ENCODE results near the gene IER5.

IER5 gene

GRCh38 chr1:181099152-181100014 lies 10.9 kb downstream of the IER5 start:
- peak overlapping the region; percentile 2; the same call in 1 of the 2 replicates for H3K4me3 ChIP-seq (ENCODE audit: low read length)
- H3K4me1 ChIP-seq (ENCODE audit: insufficient read depth, low read length), result peaks cover 86% of the 10 kb centered on the region
- no peak overlapping the region for H3K27ac ChIP-seq (ENCODE audit: low read depth, low read length)
- peaks cover 68% of the 10 kb centered on the region for H3K27me3 ChIP-seq (ENCODE audit: insufficient read depth, low read length)
- WGBS, result 35% methylated on average over 7 of the region's 11 CpGs
- H3K9me3 ChIP-seq (ENCODE audit: insufficient read depth, low read depth, low read length), result no peaks in the 10 kb centered on the region
- no peak overlapping the region for H3K9ac ChIP-seq (ENCODE audit: low read depth, low read length)
- no peaks in the 10 kb centered on the region for H3K36me3 ChIP-seq (ENCODE audit: insufficient read depth, low read length)

GRCh38 chr1:181100015-181100905 lies 11.8 kb downstream of the IER5 start:
- Histone ChIP-seq H3K4me1 (ENCODE audit: insufficient read depth, low read length) (peaks cover 80% of the 10 kb centered on the region), H3K9ac (ENCODE audit: low read depth, low read length) (no peak overlapping the region), H3K9me3 (ENCODE audit: insufficient read depth, low read depth, low read length) (no peaks in the 10 kb centered on the region), H3K27ac (ENCODE audit: low read depth, low read length) (no peak overlapping the region), H3K36me3 (ENCODE audit: insufficient read depth, low read length) (no peaks in the 10 kb centered on the region), H3K4me3 (ENCODE audit: low read length) (peak overlapping the region; percentile 2; the same call in 1 of the 2 replicates), H3K27me3 (ENCODE audit: insufficient read depth, low read length) (peaks cover 72% of the 10 kb centered on the region)
- WGBS, result 6% methylated on average over 10 of the region's 10 CpGs

DNA sequence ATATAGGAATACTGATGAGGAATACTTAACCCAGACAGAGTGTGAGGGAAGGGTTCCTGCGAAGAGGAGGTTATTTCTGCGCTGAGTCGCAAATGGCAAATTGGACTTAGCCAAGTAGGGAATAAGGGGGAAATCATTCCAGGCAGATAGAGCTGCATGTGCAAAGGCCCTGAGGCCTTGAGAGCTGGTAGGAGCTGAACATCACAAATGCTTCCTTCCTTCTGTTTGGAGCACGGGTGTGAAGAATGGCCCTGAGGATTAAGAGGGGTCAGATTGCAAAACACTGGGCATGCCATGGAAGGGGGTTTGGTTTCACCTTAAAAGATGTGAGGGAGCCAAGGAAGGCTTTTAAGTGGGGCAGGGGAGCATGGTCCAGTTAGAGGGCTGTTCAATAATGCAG lies 12.4 kb downstream of the IER5 start:
- Histone ChIP-seq H3K9ac (ENCODE audit: low read depth, low read length) (no peak overlapping the region), H3K27ac (ENCODE audit: low read depth, low read length) (peak overlapping the region; percentile 82; the same call in 1 of the 2 replicates), H3K9me3 (ENCODE audit: insufficient read depth, low read depth, low read length) (no peaks in the 10 kb centered on the region), H3K36me3 (ENCODE audit: insufficient read depth, low read length) (no peaks in the 10 kb centered on the region), H3K27me3 (ENCODE audit: insufficient read depth, low read length) (peaks cover 74% of the 10 kb centered on the region), H3K4me3 (ENCODE audit: low read length) (peak overlapping the region; percentile 44; the same call in 1 of the 2 replicates), H3K4me1 (ENCODE audit: insufficient read depth, low read length) (peaks cover 75% of the 10 kb centered on the region)
- WGBS, result 68% methylated on average over 4 of the region's 4 CpGs

GRCh38 chr1:181101581-181102226 lies 13.2 kb downstream of the IER5 start:
- H3K9ac ChIP-seq (ENCODE audit: low read depth, low read length), result peak overlapping the region; percentile 19
- H3K9me3 ChIP-seq (ENCODE audit: insufficient read depth, low read depth, low read length), result no peaks in the 10 kb centered on the region
- H3K27ac ChIP-seq (ENCODE audit: low read depth, low read length), result peak overlapping the region; percentile 82; the same call in 1 of the 2 replicates
- H3K4me1 ChIP-seq (ENCODE audit: insufficient read depth, low read length), result peaks cover 71% of the 10 kb centered on the region
- 0% methylated on average over 7 of the region's 9 CpGs for WGBS
- peaks cover 77% of the 10 kb centered on the region for H3K27me3 ChIP-seq (ENCODE audit: insufficient read depth, low read length)
- peak overlapping the region; percentile 44 for H3K4me3 ChIP-seq (ENCODE audit: low read length)
- H3K36me3 ChIP-seq (ENCODE audit: insufficient read depth, low read length), result no peaks in the 10 kb centered on the region

- no peaks in the 10 kb centered on the region for H3K9me3 ChIP-seq (ENCODE audit: insufficient read depth, low read depth, low read length)
- peaks cover 77% of the 10 kb centered on the region for H3K27me3 ChIP-seq (ENCODE audit: insufficient read depth, low read length)
- H3K27ac ChIP-seq (ENCODE audit: low read depth, low read length), result no peak overlapping the region
- peaks cover 62% of the 10 kb centered on the region for H3K4me1 ChIP-seq (ENCODE audit: insufficient read depth, low read length)
- H3K9ac ChIP-seq (ENCODE audit: low read depth, low read length), result no peak overlapping the region
- H3K4me3 ChIP-seq (ENCODE audit: low read length), result no peak overlapping the region
- H3K36me3 ChIP-seq (ENCODE audit: insufficient read depth, low read length), result no peaks in the 10 kb centered on the region
Measured at GRCh38 chr1:181102841-181103240, 14.3 kb downstream of the IER5 start.

GRCh38 chr1:181103399-181103798 lies 14.9 kb downstream of the IER5 start:
- peaks cover 77% of the 10 kb centered on the region for H3K27me3 ChIP-seq (ENCODE audit: insufficient read depth, low read length)
- H3K27ac ChIP-seq (ENCODE audit: low read depth, low read length), result no peak overlapping the region
- WGBS, result 94% methylated on average over 7 of the region's 7 CpGs
- no peak overlapping the region for H3K9ac ChIP-seq (ENCODE audit: low read depth, low read length)
- H3K36me3 ChIP-seq (ENCODE audit: insufficient read depth, low read length), result no peaks in the 10 kb centered on the region
- H3K4me1 ChIP-seq (ENCODE audit: insufficient read depth, low read length), result peaks cover 59% of the 10 kb centered on the region
- H3K9me3 ChIP-seq (ENCODE audit: insufficient read depth, low read depth, low read length), result no peaks in the 10 kb centered on the region
- no peak overlapping the region for H3K4me3 ChIP-seq (ENCODE audit: low read length)

- 18% methylated on average over 16 of the region's 17 CpGs for WGBS
- Histone ChIP-seq H3K4me1 (ENCODE audit: insufficient read depth, low read length) (peaks cover 60% of the 10 kb centered on the region), H3K27ac (ENCODE audit: low read depth, low read length) (peak overlapping the region; percentile 84; the same call in 1 of the 2 replicates)
Measured at GRCh38 chr1:181104042-181104789, 15.7 kb downstream of the IER5 start.

GRCh38 chr1:181104790-181105133 lies 16.3 kb downstream of the IER5 start:
- Histone ChIP-seq H3K27ac (ENCODE audit: low read depth, low read length) (peak overlapping the region; percentile 84; the same call in 1 of the 2 replicates), H3K27me3 (ENCODE audit: insufficient read depth, low read length) (peaks cover 74% of the 10 kb centered on the region), H3K4me3 (ENCODE audit: low read length) (peak overlapping the region; percentile 64), H3K9me3 (ENCODE audit: insufficient read depth, low read depth, low read length) (no peaks in the 10 kb centered on the region), H3K9ac (ENCODE audit: low read depth, low read length) (peak overlapping the region; percentile 70), H3K4me1 (ENCODE audit: insufficient read depth, low read length) (peaks cover 60% of the 10 kb centered on the region), H3K36me3 (ENCODE audit: insufficient read depth, low read length) (no peaks in the 10 kb centered on the region)
- under 1% methylated on average over 28 of the region's 28 CpGs for WGBS

More at GRCh38 chr1:181104042-181104789, 15.7 kb downstream of the IER5 start:
- Histone ChIP-seq H3K9me3 (ENCODE audit: insufficient read depth, low read depth, low read length) (no peaks in the 10 kb centered on the region), H3K27me3 (ENCODE audit: insufficient read depth, low read length) (peaks cover 77% of the 10 kb centered on the region), H3K4me3 (ENCODE audit: low read length) (peak overlapping the region; percentile 64), H3K36me3 (ENCODE audit: insufficient read depth, low read length) (no peaks in the 10 kb centered on the region), H3K9ac (ENCODE audit: low read depth, low read length) (peak overlapping the region; percentile 70)

GRCh38 chr1:181105134-181106021 lies 16.9 kb downstream of the IER5 start:
- H3K9ac ChIP-seq (ENCODE audit: low read depth, low read length), result peak overlapping the region; percentile 70
- peak overlapping the region; percentile 64 for H3K4me3 ChIP-seq (ENCODE audit: low read length)
- H3K9me3 ChIP-seq (ENCODE audit: insufficient read depth, low read depth, low read length), result no peaks in the 10 kb centered on the region
- H3K4me1 ChIP-seq (ENCODE audit: insufficient read depth, low read length), result peaks cover 55% of the 10 kb centered on the region
- no peaks in the 10 kb centered on the region for H3K36me3 ChIP-seq (ENCODE audit: insufficient read depth, low read length)
- H3K27ac ChIP-seq (ENCODE audit: low read depth, low read length), result peak overlapping the region; percentile 84; the same call in 1 of the 2 replicates
- H3K27me3 ChIP-seq (ENCODE audit: insufficient read depth, low read length), result peaks cover 70% of the 10 kb centered on the region
- under 1% methylated on average over 104 of the region's 104 CpGs for WGBS

GRCh38 chr1:181106022-181106312 lies 17.5 kb downstream of the IER5 start:
- H3K27ac ChIP-seq (ENCODE audit: low read depth, low read length), result no peak overlapping the region
- H3K9me3 ChIP-seq (ENCODE audit: insufficient read depth, low read depth, low read length), result no peaks in the 10 kb centered on the region
- H3K9ac ChIP-seq (ENCODE audit: low read depth, low read length), result peak overlapping the region; percentile 2; the same call in 1 of the 2 replicates
- H3K4me1 ChIP-seq (ENCODE audit: insufficient read depth, low read length), result peaks cover 51% of the 10 kb centered on the region
- 44% methylated on average over 3 of the region's 3 CpGs for WGBS
- no peaks in the 10 kb centered on the region for H3K36me3 ChIP-seq (ENCODE audit: insufficient read depth, low read length)
- H3K4me3 ChIP-seq (ENCODE audit: low read length), result peak overlapping the region; percentile 56
- peaks cover 69% of the 10 kb centered on the region for H3K27me3 ChIP-seq (ENCODE audit: insufficient read depth, low read length)

Measured in HUES64 (cell line).